GM18505 (cell line): Measurements from ENCODE around the gene NPPA.
"Not testable (repeated sequence)": the region's sequence is repeated elsewhere in the genome, so short reads cannot be mapped to it uniquely, and the experiment has no call there.

Source experiments
- ATAC-seq: cut with Tn5 transposase; IDR thresholded peaks from one replicate; pipeline ENCODE4 v1.9.1; 2021; ENCODE audit not compliant: unreplicated experiment
- POLR2A ChIP-seq: IDR thresholded peaks from 4 replicates; pipeline ENCODE4 v1.6.1; 2011; ENCODE audit warnings: borderline replicate concordance; ENCODE audit not compliant: insufficient read depth, insufficient read length; ENCODE audit errors: extremely low read depth

Gene NPPA

DNA sequence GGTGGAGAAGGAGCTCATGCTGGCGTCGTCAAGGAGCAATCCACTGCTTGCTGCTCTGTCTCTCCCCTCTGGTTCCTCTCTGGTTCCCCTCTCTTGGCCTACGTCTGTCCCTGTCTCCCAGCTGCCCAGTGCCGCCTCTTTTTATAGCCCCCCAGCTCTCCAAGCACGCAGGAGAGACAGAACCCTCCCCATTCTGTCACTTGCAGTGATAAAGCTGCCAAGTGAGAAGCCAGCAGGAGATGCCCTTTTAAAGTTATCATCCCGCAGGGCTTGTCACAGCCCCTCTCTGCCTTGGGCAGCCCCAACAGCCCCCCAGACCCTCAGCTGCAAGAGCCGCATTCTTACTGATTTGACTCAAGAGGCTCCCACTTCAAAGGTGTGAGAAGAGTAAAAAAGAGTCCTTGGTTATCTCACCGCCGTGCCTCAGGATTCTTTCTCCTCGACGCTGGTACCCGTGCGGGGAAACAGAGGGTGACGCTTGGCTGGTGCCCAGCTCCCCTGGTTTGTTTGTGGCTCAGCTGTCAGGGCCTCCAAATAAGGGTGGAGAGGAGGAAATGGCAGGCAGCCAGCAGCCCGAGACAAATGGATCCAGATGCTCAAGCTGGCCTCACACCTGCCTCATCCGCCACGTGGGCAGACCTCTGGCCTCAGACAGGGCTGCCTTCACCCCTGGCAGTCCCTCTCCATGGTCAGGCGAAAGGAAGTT, at the start of gene NPPA:
TSS of gene NPPA (minus strand) at position 117 of the 706 bp plus-strand sequence. CDS start at position 18, 99 bp downstream.
- no peak for ATAC-seq
- TF ChIP-seq POLR2A = no peak

GRCh38 chr1:11894501-11894900, 46.9 kb upstream of the NPPA start:
- ATAC-seq = not testable (repeated sequence)

- ATAC-seq = no peak
- no peak for TF ChIP-seq POLR2A
These were observed 46.3 kb upstream of the NPPA start for GRCh38 chr1:11893907-11894251.

DNA sequence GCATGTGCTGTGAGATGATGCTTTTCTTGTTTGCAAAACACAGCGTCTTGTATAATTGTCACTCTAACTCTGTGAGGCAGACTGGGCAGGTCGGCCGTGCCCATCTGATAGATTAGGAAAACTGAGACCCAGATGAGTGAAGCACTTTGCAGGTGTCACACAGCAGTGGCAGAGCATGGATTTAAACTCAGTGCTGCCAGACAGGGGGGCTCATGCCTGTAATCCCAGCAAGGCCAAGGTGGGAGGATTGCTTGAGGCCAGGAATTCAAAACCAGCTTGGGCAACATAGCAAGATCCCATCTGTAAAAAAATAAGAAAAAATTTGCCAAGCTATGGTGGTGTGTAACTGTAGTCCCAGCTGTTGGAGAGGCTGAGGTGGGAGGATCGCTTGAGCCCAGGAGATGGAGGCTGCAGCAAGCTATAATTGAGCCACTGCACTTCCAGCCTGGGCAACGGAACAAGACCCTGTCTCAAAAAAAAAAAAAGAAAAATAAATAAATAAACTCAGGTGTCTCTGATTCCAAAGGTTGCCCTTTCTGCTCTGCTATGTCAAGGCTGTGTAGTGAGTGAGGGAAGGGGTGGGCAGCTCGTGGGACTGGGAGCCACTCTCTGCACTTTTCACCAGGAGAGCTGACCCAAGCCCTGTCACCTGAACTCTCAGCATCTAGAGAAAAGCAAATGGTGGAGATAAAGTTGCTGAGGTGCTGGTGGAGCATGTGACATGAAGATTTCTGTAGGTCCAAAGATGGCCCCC, 44.0 kb upstream of the NPPA start:
- no peak for ATAC-seq
- TF ChIP-seq POLR2A = no peak

DNA sequence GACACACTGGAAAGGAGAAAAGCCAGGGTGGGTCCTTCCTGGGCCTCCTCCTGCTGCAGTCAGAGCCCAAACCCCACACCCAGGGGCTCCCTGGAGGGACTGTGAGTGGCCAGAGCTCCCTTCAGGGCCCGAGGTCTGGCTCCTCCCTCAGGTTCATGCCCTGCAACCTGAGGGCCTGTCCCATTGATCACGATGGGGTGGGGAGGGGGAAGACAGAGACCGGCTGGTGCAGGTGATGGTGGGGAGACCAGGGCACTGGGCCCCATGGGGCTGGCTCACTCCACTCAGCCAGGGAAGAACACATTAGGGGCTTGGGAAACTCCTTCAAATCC, 41.3 kb upstream of the NPPA start:
- no peak for TF ChIP-seq POLR2A
- ATAC-seq = no peak

GRCh38 chr1:11888206-11888876, 40.8 kb upstream of the NPPA start:
- ATAC-seq = no peak
- no peak for TF ChIP-seq POLR2A

DNA sequence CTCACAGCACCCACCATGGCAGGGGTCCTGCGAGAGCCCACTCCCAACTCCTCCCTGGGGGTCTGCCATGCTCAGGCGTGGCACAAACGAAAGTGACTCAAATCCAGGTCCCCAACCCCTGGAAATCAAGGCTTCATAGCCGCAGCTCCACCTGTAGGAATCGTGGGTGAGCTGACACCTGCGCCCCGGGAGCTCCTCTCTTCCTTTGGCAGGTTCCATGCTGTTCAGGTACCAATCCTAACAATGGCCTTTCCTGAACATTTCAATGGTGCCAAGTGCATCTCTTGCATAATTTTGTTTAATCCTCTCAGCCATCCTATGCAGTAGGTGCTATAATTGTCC, 40.1 kb upstream of the NPPA start:
- no peak for ATAC-seq
- no peak for TF ChIP-seq POLR2A

- ATAC-seq = no peak
- no peak for TF ChIP-seq POLR2A
These were observed 39.5 kb upstream of the NPPA start for GRCh38 chr1:11886986-11887665.

DNA sequence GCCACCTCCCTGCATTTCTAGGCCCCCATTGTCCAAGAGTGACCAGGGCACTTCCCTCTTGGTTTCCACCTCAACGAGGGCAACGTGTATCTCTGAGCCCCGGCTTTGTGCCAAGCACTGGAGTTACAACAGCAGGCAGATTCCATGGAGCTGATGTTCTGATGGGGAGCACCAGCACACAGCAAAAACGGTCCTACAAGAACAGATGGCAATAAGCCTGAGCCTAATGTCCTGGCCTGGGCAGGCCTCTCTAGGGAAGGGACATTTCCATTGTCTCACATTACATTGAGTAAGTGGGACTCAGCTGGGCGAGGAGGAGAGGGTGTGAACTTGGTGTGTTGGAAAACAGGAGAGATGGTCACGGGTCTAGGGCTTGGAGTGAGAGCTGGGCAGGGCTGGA, 38.3 kb upstream of the NPPA start:
- no peak for TF ChIP-seq POLR2A

DNA sequence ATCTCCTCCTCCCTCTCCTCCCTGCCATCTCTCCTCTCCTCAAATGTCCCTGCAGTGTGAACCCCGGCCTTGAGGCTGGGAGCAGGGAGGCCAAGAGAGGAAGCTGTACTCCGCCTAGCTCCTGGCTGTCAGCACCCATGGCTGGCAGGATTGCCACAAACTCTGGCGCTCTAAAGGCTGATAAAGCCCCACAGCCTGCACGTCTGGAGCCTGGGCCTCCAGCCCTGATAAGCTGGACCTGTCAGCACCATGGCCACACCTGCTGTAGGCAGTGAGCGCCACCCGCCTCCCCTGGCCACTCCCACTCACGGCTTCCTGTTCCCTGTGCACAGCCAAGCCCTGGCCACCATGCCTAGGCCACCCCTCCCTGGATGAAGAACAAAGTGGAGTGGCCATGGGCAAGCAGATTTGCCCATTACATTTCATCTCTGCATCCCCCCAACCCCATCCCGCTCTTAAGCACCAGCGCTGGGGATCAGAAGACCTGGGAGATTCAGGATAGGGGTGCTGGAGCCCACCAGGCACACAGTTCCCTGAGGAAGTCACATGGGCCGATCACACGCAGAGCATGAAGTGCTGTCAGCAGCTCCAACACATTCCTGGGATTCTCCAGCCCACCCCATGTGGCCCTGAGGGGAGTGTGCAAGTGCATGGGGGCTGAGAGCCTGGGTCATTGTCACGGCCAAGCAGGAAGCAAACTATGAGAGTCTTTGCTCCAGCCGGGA, 35.4 kb upstream of the NPPA start:
- TF ChIP-seq POLR2A = no peak
- no peak for ATAC-seq

More for the DNA sequence above, 38.3 kb upstream of the NPPA start:
- ATAC-seq = no peak

DNA sequence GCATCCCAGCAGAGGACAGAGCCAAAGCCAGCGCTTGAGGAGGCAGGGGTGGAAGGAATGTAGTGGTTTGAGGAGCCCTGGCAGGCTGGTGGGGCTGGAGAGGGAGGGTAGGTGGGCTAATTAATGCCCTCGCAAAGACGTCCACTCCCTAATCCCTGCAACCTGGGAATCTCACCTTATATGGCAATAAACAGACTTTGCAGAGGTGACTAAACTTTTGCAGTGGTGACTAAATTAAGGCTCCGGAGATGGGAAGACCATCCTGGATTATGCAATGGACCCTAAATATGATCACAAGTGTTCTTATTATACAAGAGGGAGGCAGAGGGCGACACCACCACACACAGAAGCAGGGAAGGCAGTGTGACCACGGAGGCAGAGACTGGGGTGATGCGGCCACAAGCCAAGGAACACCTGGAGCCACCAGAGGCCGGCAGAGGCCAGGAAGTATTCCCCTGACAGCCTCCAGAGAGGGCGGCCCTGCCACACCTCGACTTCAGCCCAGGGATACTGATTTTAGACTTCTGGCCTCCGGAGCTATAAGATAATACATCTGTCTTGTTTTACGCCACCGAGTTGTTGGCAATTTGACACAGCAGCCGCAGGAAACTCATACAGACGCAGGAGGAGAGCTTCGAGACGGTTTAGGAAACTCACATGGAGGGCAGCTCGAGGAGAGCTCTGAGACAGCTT, 34.3 kb upstream of the NPPA start:
- no peak for ATAC-seq
- TF ChIP-seq POLR2A = no peak

- ATAC-seq = no peak
These were observed 33.5 kb upstream of the NPPA start for GRCh38 chr1:11880911-11881748.

More at GRCh38 chr1:11880911-11881748, 33.5 kb upstream of the NPPA start:
- TF ChIP-seq POLR2A = no peak
